GM23338 (cell line): ENCODE results near the gene FAAP100. TPM values are rescaled to one million over a fixed set of nuclear protein-coding genes. Genes with fewer than 3 reads are reported as not detected.

ENCODE experiments used
- ATAC-seq: fragments of 200-7000 bp; cut with Tn5 transposase; 3 replicates; pipeline ENCODE4 v1.9.1; 2020
- DNase-seq: peaks from one replicate; pipeline ENCODE4 v3.0.0-alpha.2; 2015; ENCODE audit warnings: low spot score
- H2AFZ ChIP-seq: fragments of 200-600 bp; sonication (generic); 2 replicates; pipeline ENCODE4 v1.8.0; 2016; ENCODE audit warnings: antibody characterized with exemption, mild to moderate bottlenecking, moderate library complexity
- H3F3A ChIP-seq: fragments of 200-600 bp; sonication (generic); replicated peaks from 2 replicates; pipeline ENCODE4 v1.8.0; 2017; ENCODE audit warnings: antibody characterized with exemption, mixed run types, low read depth
- H3K27ac ChIP-seq: fragments of 200-600 bp; sonication (generic); 2 replicates; pipeline ENCODE4 v1.6.1; 2016; ENCODE audit warnings: low read depth
- H3K27me3 ChIP-seq: fragments of 200-600 bp; sonication (generic); 2 replicates; pipeline ENCODE4 v1.8.0; 2016; ENCODE audit warnings: mild to moderate bottlenecking, mixed run types, moderate library complexity; ENCODE audit not compliant: insufficient read depth
- H3K36me3 ChIP-seq: fragments of 200-600 bp; sonication (generic); 2 replicates; pipeline ENCODE4 v1.8.0; 2016; ENCODE audit warnings: mild to moderate bottlenecking; ENCODE audit not compliant: insufficient read depth
- H3K4me1 ChIP-seq: fragments of 200-600 bp; sonication (generic); 2 replicates; pipeline ENCODE4 v1.8.0; 2016; ENCODE audit warnings: mild to moderate bottlenecking, moderate library complexity; ENCODE audit not compliant: insufficient read depth
- H3K4me2 ChIP-seq: fragments of 200-600 bp; sonication (generic); 2 replicates; pipeline ENCODE4 v1.7.1; 2017; ENCODE audit warnings: mixed run types
- H3K4me3 ChIP-seq: fragments of 200-600 bp; sonication (generic); 2 replicates; pipeline ENCODE4 v1.6.1; 2016; ENCODE audit warnings: mixed run types
- H3K79me2 ChIP-seq: fragments of 200-600 bp; sonication (generic); replicated peaks from 2 replicates; pipeline ENCODE4 v1.8.0; 2017; ENCODE audit warnings: mild to moderate bottlenecking; ENCODE audit not compliant: insufficient read depth
- H3K9me2 ChIP-seq: fragments of 200-600 bp; sonication (generic); 2 replicates; pipeline ENCODE4 v1.8.0; 2017; ENCODE audit not compliant: insufficient read depth
- H4K20me1 ChIP-seq: fragments of 200-600 bp; sonication (generic); replicated peaks from 2 replicates; pipeline ENCODE4 v1.8.0; 2017; ENCODE audit warnings: mild to moderate bottlenecking; ENCODE audit not compliant: insufficient read depth
- H3K27ac Mint-ChIP-seq: 2 replicates; pipeline ENCODE4 v1.8.0; 2020; ENCODE audit warnings: inconsistent platforms, mild to moderate bottlenecking, moderate library complexity, mixed read lengths
- H3K27me3 Mint-ChIP-seq: 3 replicates; pipeline ENCODE4 v1.8.0; 2022; ENCODE audit warnings: low read depth, mild to moderate bottlenecking, moderate library complexity, mixed read lengths, inconsistent platforms; ENCODE audit not compliant: insufficient read depth, poor library complexity
- H3K36me3 Mint-ChIP-seq: 3 replicates; pipeline ENCODE4 v1.8.0; 2021; ENCODE audit warnings: low read depth, mild to moderate bottlenecking, inconsistent platforms, moderate library complexity, mixed read lengths
- H3K4me1 Mint-ChIP-seq: 3 replicates; pipeline ENCODE4 v1.8.0; 2020; ENCODE audit warnings: mild to moderate bottlenecking, inconsistent platforms, mixed read lengths
- H3K4me3 Mint-ChIP-seq: 3 replicates; pipeline ENCODE4 v1.8.0; 2021; ENCODE audit warnings: moderate library complexity, mild to moderate bottlenecking, inconsistent platforms, mixed read lengths
- H3K9me3 Mint-ChIP-seq: 3 replicates; pipeline ENCODE4 v1.8.0; 2020; ENCODE audit warnings: moderate library complexity, mild to moderate bottlenecking, inconsistent platforms, mixed read lengths
- EZH2 ChIP-seq: fragments of 200-600 bp; sonication (generic); IDR thresholded peaks from one replicate; pipeline ENCODE4 v1.8.0; 2017; ENCODE audit warnings: antibody characterized with exemption, mild to moderate bottlenecking, low read depth; ENCODE audit not compliant: unreplicated experiment
- JUNB ChIP-seq: IDR thresholded peaks from one replicate; pipeline ENCODE4 v1.6.1; 2016; ENCODE audit warnings: antibody characterized with exemption; ENCODE audit not compliant: unreplicated experiment
- NANOG ChIP-seq: IDR thresholded peaks from 2 replicates; pipeline ENCODE4 v1.6.1; 2016; ENCODE audit warnings: antibody characterized with exemption, borderline replicate concordance
- ZNF114 ChIP-seq: fragments of 250-450 bp; sonication (Bioruptor Pico); IDR thresholded peaks from 2 replicates; pipeline ENCODE4 v1.5.0; 2020; ENCODE audit warnings: mild to moderate bottlenecking, moderate library complexity
- ZNF331 ChIP-seq: fragments of 250-450 bp; sonication (Bioruptor Pico); IDR thresholded peaks from 2 replicates; pipeline ENCODE4 v1.5.0; 2020; ENCODE audit warnings: low read depth, mild to moderate bottlenecking, moderate library complexity
- polyA plus RNA-seq: library from polyadenylated mRNA; unstranded; fragments of >200 nt; fragmentation: Nextera tagmentation; extraction: Ambion mirVana; gene quantifications from 2 replicates; pipeline ENCODE4 v1.2.1, GENCODE V29; 2016
- total RNA-seq: library from RNA; depleted of rRNA; stranded (reverse); fragments of >200 nt; shearing (Covaris generic); gene quantifications from 2 replicates; pipeline ENCODE4 v1.2.3, GENCODE V29; 2014
- TF ChIP-seq, protein P1 (sequence below), 2 experiments: fragments of 200-600 bp in 1 of 2; sonication (generic) in 1 of 2; conservative IDR thresholded peaks; 2 replicates each; pipeline versions ENCODE4 v1.5.1 to v1.6.1; 2016 to 2017; ENCODE audit warnings: antibody characterized with exemption in 2 of 2, low read depth in 2 of 2, mild to moderate bottlenecking in 2 of 2, moderate library complexity in 1 of 2
- TF ChIP-seq, protein P2 (sequence below): IDR thresholded peaks from one replicate; pipeline ENCODE4 v1.6.1; 2018; ENCODE audit warnings: antibody characterized with exemption; ENCODE audit not compliant: unreplicated experiment
- TF ChIP-seq, protein P3 (sequence below): fragments of 250-450 bp; sonication (Bioruptor Pico); IDR thresholded peaks from 2 replicates; pipeline ENCODE4 v1.5.0; 2020; ENCODE audit warnings: mild to moderate bottlenecking, moderate library complexity

Gene FAAP100
- total and polyA plus RNA-seq, 2 experiments from 2014 or later = 16.0 to 50.5 TPM

DNA sequence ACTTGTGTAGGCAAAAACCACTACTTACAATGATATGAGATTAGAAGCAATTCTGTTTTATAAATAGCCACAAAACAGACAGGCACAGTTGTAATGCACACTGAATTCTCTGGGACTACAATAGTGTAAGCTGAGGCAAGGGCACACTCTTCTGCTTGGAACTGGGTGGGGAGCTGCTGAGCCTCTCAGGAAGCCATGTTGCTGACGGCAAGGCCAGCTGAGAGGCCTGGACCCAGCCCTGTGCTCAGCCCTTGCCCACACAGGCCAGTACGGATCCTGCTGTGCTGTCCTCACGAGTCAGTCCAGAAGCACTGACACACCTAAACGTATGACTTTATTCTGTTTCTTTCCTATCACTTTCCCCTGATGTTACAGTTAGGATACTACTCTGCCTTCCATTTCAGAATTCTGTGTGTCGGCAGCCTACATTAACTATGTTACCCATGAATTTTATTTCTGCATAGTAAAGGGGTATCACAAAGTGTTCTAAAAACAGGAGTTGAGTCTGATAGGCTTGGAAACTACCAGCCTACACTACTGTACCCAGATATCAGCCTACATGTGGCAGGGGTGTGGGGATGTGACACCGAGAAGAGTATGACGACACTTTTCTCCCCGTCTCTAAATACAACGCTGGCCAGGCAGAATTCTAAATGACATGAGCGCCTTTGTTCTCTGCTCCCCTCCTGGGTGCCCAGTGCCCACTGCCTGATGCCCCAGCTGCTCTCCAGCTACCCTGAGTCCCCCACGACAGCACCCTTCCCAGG lies 41.1 kb upstream of the FAAP100 start (continued):
- TF ChIP-seq, protein P1, sequence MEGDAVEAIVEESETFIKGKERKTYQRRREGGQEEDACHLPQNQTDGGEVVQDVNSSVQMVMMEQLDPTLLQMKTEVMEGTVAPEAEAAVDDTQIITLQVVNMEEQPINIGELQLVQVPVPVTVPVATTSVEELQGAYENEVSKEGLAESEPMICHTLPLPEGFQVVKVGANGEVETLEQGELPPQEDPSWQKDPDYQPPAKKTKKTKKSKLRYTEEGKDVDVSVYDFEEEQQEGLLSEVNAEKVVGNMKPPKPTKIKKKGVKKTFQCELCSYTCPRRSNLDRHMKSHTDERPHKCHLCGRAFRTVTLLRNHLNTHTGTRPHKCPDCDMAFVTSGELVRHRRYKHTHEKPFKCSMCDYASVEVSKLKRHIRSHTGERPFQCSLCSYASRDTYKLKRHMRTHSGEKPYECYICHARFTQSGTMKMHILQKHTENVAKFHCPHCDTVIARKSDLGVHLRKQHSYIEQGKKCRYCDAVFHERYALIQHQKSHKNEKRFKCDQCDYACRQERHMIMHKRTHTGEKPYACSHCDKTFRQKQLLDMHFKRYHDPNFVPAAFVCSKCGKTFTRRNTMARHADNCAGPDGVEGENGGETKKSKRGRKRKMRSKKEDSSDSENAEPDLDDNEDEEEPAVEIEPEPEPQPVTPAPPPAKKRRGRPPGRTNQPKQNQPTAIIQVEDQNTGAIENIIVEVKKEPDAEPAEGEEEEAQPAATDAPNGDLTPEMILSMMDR (conservative IDR thresholded peaks at IDR 0.05; ENCODE audit: low read depth in 2 of 2) = no peak
- TF ChIP-seq NANOG (no peak), JUNB (no peak), ZNF331 (CRISPR knock-in tag) (no peak)
- TF ChIP-seq, protein P2, sequence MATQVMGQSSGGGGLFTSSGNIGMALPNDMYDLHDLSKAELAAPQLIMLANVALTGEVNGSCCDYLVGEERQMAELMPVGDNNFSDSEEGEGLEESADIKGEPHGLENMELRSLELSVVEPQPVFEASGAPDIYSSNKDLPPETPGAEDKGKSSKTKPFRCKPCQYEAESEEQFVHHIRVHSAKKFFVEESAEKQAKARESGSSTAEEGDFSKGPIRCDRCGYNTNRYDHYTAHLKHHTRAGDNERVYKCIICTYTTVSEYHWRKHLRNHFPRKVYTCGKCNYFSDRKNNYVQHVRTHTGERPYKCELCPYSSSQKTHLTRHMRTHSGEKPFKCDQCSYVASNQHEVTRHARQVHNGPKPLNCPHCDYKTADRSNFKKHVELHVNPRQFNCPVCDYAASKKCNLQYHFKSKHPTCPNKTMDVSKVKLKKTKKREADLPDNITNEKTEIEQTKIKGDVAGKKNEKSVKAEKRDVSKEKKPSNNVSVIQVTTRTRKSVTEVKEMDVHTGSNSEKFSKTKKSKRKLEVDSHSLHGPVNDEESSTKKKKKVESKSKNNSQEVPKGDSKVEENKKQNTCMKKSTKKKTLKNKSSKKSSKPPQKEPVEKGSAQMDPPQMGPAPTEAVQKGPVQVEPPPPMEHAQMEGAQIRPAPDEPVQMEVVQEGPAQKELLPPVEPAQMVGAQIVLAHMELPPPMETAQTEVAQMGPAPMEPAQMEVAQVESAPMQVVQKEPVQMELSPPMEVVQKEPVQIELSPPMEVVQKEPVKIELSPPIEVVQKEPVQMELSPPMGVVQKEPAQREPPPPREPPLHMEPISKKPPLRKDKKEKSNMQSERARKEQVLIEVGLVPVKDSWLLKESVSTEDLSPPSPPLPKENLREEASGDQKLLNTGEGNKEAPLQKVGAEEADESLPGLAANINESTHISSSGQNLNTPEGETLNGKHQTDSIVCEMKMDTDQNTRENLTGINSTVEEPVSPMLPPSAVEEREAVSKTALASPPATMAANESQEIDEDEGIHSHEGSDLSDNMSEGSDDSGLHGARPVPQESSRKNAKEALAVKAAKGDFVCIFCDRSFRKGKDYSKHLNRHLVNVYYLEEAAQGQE = no peak

DNA sequence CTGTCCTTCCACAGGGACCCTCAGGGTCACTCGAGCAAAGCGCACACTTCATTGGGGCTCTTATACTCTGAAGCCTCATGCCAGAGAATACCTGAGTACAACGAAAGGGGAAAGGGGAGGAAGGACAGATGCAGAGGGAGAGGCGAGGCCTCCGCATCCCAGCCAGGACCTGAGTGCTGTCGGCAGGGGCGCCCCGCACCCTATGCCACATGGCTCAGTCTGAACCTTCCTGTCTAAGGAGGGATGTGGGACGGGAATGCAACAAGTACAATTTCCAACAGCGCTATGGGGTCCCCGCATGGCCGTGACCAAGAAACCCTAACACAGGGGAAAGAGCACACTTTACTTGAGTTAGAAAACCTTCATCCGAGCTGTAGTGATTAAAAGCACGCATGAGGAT lies 39.8 kb upstream of the FAAP100 start:
- ATAC-seq (no peak), DNase-seq (no peak)
- Histone ChIP-seq H3K79me2 (no peaks in the 10 kb centered on the region), H3K4me1 (no peaks in the 10 kb centered on the region), H3K27ac (0 out of 2 replicates have a peak overlapping the region, but pooled peaks have one; percentile 26), H3K4me2 (no peak overlapping the region), H3K4me3 (no peak overlapping the region), H3K36me3 (peaks cover 37% of the 10 kb centered on the region), H2AFZ (no peak overlapping the region), H4K20me1 (peaks cover 14% of the 10 kb centered on the region), H3F3A (peaks cover 13% of the 10 kb centered on the region; the same call in 1 of the 2 replicates), H3K9me2 (no peaks in the 10 kb centered on the region), H3K27me3 (no peaks in the 10 kb centered on the region)
- H3K9me3 Mint-ChIP-seq = no peaks in the 10 kb centered on the region
- H3K4me1 Mint-ChIP-seq = no peaks in the 10 kb centered on the region
- no peak overlapping the region for H3K4me3 Mint-ChIP-seq
- peaks cover 9% of the 10 kb centered on the region for H3K27me3 Mint-ChIP-seq
- H3K27ac Mint-ChIP-seq = no peak overlapping the region
- H3K36me3 Mint-ChIP-seq = peaks cover 75% of the 10 kb centered on the region
- no peak for TF ChIP-seq ZNF114 (CRISPR knock-in tag)
- TF ChIP-seq, protein P3, sequence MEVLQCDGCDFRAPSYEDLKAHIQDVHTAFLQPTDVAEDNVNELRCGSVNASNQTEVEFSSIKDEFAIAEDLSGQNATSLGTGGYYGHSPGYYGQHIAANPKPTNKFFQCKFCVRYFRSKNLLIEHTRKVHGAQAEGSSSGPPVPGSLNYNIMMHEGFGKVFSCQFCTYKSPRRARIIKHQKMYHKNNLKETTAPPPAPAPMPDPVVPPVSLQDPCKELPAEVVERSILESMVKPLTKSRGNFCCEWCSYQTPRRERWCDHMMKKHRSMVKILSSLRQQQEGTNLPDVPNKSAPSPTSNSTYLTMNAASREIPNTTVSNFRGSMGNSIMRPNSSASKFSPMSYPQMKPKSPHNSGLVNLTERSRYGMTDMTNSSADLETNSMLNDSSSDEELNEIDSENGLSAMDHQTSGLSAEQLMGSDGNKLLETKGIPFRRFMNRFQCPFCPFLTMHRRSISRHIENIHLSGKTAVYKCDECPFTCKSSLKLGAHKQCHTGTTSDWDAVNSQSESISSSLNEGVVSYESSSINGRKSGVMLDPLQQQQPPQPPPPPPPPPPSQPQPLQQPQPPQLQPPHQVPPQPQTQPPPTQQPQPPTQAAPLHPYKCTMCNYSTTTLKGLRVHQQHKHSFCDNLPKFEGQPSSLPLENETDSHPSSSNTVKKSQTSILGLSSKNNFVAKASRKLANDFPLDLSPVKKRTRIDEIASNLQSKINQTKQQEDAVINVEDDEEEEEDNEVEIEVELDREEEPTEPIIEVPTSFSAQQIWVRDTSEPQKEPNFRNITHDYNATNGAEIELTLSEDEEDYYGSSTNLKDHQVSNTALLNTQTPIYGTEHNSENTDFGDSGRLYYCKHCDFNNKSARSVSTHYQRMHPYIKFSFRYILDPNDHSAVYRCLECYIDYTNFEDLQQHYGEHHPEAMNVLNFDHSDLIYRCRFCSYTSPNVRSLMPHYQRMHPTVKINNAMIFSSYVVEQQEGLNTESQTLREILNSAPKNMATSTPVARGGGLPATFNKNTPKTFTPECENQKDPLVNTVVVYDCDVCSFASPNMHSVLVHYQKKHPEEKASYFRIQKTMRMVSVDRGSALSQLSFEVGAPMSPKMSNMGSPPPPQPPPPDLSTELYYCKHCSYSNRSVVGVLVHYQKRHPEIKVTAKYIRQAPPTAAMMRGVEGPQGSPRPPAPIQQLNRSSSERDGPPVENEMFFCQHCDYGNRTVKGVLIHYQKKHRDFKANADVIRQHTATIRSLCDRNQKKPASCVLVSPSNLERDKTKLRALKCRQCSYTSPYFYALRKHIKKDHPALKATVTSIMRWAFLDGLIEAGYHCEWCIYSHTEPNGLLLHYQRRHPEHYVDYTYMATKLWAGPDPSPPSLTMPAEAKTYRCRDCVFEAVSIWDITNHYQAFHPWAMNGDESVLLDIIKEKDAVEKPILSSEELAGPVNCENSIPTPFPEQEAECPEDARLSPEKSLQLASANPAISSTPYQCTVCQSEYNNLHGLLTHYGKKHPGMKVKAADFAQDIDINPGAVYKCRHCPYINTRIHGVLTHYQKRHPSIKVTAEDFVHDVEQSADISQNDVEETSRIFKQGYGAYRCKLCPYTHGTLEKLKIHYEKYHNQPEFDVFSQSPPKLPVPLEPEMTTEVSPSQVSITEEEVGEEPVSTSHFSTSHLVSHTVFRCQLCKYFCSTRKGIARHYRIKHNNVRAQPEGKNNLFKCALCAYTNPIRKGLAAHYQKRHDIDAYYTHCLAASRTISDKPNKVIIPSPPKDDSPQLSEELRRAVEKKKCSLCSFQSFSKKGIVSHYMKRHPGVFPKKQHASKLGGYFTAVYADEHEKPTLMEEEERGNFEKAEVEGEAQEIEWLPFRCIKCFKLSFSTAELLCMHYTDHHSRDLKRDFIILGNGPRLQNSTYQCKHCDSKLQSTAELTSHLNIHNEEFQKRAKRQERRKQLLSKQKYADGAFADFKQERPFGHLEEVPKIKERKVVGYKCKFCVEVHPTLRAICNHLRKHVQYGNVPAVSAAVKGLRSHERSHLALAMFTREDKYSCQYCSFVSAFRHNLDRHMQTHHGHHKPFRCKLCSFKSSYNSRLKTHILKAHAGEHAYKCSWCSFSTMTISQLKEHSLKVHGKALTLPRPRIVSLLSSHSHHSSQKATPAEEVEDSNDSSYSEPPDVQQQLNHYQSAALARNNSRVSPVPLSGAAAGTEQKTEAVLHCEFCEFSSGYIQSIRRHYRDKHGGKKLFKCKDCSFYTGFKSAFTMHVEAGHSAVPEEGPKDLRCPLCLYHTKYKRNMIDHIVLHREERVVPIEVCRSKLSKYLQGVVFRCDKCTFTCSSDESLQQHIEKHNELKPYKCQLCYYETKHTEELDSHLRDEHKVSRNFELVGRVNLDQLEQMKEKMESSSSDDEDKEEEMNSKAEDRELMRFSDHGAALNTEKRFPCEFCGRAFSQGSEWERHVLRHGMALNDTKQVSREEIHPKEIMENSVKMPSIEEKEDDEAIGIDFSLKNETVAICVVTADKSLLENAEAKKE (CRISPR knock-in tag) = no peak
- no peak for TF ChIP-seq NANOG
- TF ChIP-seq EZH2 = no peak
- TF ChIP-seq, protein P1 (conservative IDR thresholded peaks at IDR 0.05; ENCODE audit: low read depth in 2 of 2) = no peak
